Sigmoid colon (tissue), 7 donors: Measurements from ENCODE around the gene TPI1. TPM values are rescaled to one million over a fixed set of nuclear protein-coding genes. Genes with fewer than 3 reads are reported as not detected.

Experiments used
- DNase-seq: peaks from one replicate; pipeline ENCODE4 v3.0.0-alpha.2; 2019
- H3K27ac ChIP-seq, 4 donors: fragments of 200-600 bp; sonication (generic); one replicate each; pipeline ENCODE4 v1.5.1; 2016 to 2019; ENCODE audit warnings: mild to moderate bottlenecking in 1 of 4
- H3K27me3 ChIP-seq, 3 donors: fragments of 200-600 bp; sonication (generic); one replicate each; pipeline ENCODE4 v1.5.1; 2019; ENCODE audit warnings: mild to moderate bottlenecking in 1 of 3
- H3K36me3 ChIP-seq, 4 donors: fragments of 200-600 bp; sonication (generic); one replicate each; pipeline ENCODE4 v1.5.1; 2016 to 2019
- H3K4me1 ChIP-seq, 4 donors: fragments of 200-600 bp; sonication (generic); one replicate each; pipeline ENCODE4 v1.5.1; 2017 to 2019
- H3K4me3 ChIP-seq, 4 donors: fragments of 200-600 bp; sonication (generic); one replicate each; pipeline ENCODE4 v1.5.1; 2017 to 2019; ENCODE audit warnings: mild to moderate bottlenecking in 2 of 4, moderate library complexity in 1 of 4
- H3K9me3 ChIP-seq, 4 donors: fragments of 200-600 bp in 3 of 4; sonication (generic) in 3 of 4; one replicate each; pipeline versions ENCODE4 v1.5.1 to v1.6.1; 2013 to 2019
- EP300 ChIP-seq, 4 donors: sonication (generic); formaldehyde crosslinking; IDR thresholded peaks; one replicate each; pipeline ENCODE4 v1.6.1; 2017; ENCODE audit warnings: antibody characterized with exemption in 4 of 4
- POLR2A ChIP-seq, 2 donors: fragments of 450-650 bp; IDR thresholded peaks; one replicate each; pipeline ENCODE4 v1.6.1; 2016; ENCODE audit warnings: antibody characterized with exemption in 2 of 2, mild to moderate bottlenecking in 2 of 2, moderate library complexity in 2 of 2
- POLR2AphosphoS5 ChIP-seq, 4 donors: sonication (generic); formaldehyde crosslinking; IDR thresholded peaks; one replicate each; pipeline ENCODE4 v1.6.1; 2017; ENCODE audit warnings: antibody characterized with exemption in 4 of 4
- whole genome bisulfite sequencing, 2 donors: extraction: QIAGEN DNeasy Blood & Tissue Kit; methylation state at CpG; one replicate each; pipeline ENCODE4 v1.1.7; 2013; 5-methylcytosine and 5-hydroxymethylcytosine counted together
- intact Hi-C: fragments of 100-400 bp; cut with DNase I; formaldehyde crosslinking; loops from one replicate; pipeline ENCODE4 v1.15.1; 2023
- polyA plus RNA-seq, 3 donors: library from polyadenylated mRNA; stranded (reverse); fragments of 200-250 nt; gene quantifications; one replicate each; pipeline ENCODE4 v1.2.3, GENCODE V29; 2013
- total RNA-seq, 4 donors: library from RNA; depleted of rRNA; stranded (reverse); fragments of >200 nt; gene quantifications; one replicate each; pipeline ENCODE4 v1.1.0, GENCODE V29; 2016
- TF ChIP-seq, protein P1 (sequence below), 4 experiments: fragments of 450-650 bp in 3 of 4; fragments of 200-600 bp in 1 of 4; IDR thresholded peaks; one replicate each; pipeline ENCODE4 v1.5.1; 2016 to 2019; ENCODE audit warnings: antibody characterized with exemption in 4 of 4, mild to moderate bottlenecking in 3 of 4, moderate library complexity in 2 of 4
- donor health status: healthy with polysubstance abuse.
- donor health status: Bipolar disorder and iron deficiency.
- donor health status: healthy.

TPI1 gene
- total and polyA plus RNA-seq, 7 donors: 194 to 994 (median 345) TPM

- peak within 1 kb of the TSS; percentile 91 to 99 (median 96) for H3K27ac ChIP-seq
- peak in 1 of 2 donors; percentile 20 for TF ChIP-seq POLR2A (IDR thresholded peaks at IDR 0.05)
- TF ChIP-seq, protein P1, sequence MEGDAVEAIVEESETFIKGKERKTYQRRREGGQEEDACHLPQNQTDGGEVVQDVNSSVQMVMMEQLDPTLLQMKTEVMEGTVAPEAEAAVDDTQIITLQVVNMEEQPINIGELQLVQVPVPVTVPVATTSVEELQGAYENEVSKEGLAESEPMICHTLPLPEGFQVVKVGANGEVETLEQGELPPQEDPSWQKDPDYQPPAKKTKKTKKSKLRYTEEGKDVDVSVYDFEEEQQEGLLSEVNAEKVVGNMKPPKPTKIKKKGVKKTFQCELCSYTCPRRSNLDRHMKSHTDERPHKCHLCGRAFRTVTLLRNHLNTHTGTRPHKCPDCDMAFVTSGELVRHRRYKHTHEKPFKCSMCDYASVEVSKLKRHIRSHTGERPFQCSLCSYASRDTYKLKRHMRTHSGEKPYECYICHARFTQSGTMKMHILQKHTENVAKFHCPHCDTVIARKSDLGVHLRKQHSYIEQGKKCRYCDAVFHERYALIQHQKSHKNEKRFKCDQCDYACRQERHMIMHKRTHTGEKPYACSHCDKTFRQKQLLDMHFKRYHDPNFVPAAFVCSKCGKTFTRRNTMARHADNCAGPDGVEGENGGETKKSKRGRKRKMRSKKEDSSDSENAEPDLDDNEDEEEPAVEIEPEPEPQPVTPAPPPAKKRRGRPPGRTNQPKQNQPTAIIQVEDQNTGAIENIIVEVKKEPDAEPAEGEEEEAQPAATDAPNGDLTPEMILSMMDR (IDR thresholded peaks at IDR 0.05): no peak
- TF ChIP-seq POLR2AphosphoS5 (IDR thresholded peaks at IDR 0.05): peak in 3 of 4 donors; percentile 72 to 75 (median 75)
- no peak for TF ChIP-seq EP300 (IDR thresholded peaks at IDR 0.05)
- DNase-seq: peak; percentile 100
- 0 to 1% methylated on average over 65 of the region's 65 CpGs for WGBS, 2 donors
- no peaks in the 10 kb centered on the region for H3K27me3 ChIP-seq
- H3K4me1 ChIP-seq: peaks cover 0 to 22% (median 15%) of the 10 kb centered on the region in 4 donors
- intact Hi-C loops: no loop called here
- no peaks in the 10 kb centered on the region for H3K9me3 ChIP-seq
- peaks cover 15 to 37% (median 17%) of the 10 kb centered on the region in 4 donors for H3K36me3 ChIP-seq
- H3K4me3 ChIP-seq: peak within 1 kb of the TSS; percentile 59 to 74 (median 68)
Observed at GRCh38 chr12:6851921-6852650, 15.2 kb upstream of the TPI1 start, which contains the start of gene USP5. TSS of gene USP5 (plus strand) at chr12:6852150. CDS start at chr12:6852180, 30 bp downstream.

DNA sequence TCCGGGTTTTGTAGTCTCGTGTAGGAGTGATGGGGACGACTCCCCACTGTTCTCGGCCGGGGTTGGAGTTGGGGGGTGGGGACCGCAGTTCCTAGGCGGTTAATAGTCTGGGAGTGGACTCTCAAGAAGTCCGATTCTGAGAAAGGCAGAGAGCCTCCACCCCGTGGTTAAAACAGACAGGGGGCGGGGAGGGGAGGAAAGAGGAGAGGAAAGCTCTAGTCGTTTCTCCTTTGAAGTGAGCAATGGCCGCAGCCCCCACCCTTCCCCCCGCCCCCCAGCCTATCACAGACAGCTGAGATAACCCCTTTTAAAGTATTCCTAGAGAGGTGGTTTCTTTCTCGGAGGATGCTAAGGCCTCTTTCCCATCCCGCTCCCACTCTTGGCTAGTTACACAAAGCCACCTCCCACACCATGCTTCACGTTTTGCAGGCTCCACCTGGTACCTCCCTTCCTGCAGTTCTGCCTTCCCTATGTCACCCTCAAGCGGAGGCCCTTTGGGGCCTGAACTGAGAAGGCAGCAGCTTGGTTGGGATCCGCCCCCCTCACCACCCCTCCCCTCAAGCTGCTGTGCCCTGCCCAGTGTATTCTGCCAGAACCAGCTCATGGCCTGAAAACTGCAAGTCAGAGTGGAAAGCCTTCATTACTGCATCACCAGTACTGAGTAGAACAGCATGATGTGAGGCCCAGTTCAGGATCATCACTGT lies 14.5 kb upstream of the TPI1 start:
- H3K27me3 ChIP-seq: no peaks in the 10 kb centered on the region
- TF ChIP-seq POLR2AphosphoS5 (IDR thresholded peaks at IDR 0.05) (peak in 1 of 4 donors; percentile 3), POLR2A (IDR thresholded peaks at IDR 0.05) (no peak)
- peaks cover 21 to 37% (median 24%) of the 10 kb centered on the region in 4 donors for H3K36me3 ChIP-seq
- H3K27ac ChIP-seq: peak overlapping the region; percentile 91 to 99 (median 96)
- 1 to 2% methylated on average over 18 of the region's 18 CpGs for WGBS, 2 donors
- H3K4me3 ChIP-seq: peak overlapping the region; percentile 40 to 74 (median 64)
- H3K4me1 ChIP-seq: peaks cover 0 to 22% (median 15%) of the 10 kb centered on the region in 4 donors
- intact Hi-C loops: no loop called here
- DNase-seq: peak; percentile 84
- H3K9me3 ChIP-seq: no peaks in the 10 kb centered on the region

- no peaks in the 10 kb centered on the region for H3K27me3 ChIP-seq
- H3K27ac ChIP-seq: peak overlapping the region; percentile 91 to 99 (median 96)
- DNase-seq: no peak
- H3K4me3 ChIP-seq: peak overlapping the region in 2 of 4 donors; percentile 59 to 70
- peaks cover 28 to 44% (median 31%) of the 10 kb centered on the region in 4 donors for H3K36me3 ChIP-seq
- WGBS, 2 donors: 35 to 72% methylated on average over 1 of the region's 1 CpG
- peaks cover 0 to 22% (median 15%) of the 10 kb centered on the region in 4 donors for H3K4me1 ChIP-seq
- no peaks in the 10 kb centered on the region for H3K9me3 ChIP-seq
- TF ChIP-seq POLR2AphosphoS5 (IDR thresholded peaks at IDR 0.05) (no peak), EP300 (IDR thresholded peaks at IDR 0.05) (no peak), POLR2A (IDR thresholded peaks at IDR 0.05) (no peak)
- TF ChIP-seq, protein P1 (IDR thresholded peaks at IDR 0.05): no peak
- intact Hi-C loops: no loop called here
Observed at GRCh38 chr12:6853626-6854025, 13.7 kb upstream of the TPI1 start.

DNA sequence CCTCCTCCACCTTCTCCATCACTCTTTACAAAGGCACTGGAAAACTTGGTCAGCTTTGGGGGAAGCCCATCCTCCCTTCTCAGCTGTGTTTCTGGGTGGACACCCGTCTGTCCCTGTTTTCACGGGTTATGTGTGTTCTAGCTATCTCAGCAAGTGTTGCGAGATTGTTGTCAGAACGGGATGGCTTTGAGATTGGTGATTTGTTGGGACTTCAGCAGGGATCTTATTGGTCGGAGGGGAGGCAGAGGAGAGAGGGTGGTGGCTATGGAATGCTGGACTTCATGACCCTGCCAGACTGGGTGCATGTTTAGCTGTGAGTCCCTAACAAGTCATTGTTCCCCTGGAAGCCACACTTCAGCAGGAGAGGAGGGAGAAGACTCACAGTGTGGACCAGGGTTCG lies 13.3 kb upstream of the TPI1 start:
- no peaks in the 10 kb centered on the region for H3K27me3 ChIP-seq
- peaks cover 0 to 22% (median 15%) of the 10 kb centered on the region in 4 donors for H3K4me1 ChIP-seq
- H3K9me3 ChIP-seq: no peaks in the 10 kb centered on the region
- peaks cover 31 to 44% (median 35%) of the 10 kb centered on the region in 4 donors for H3K36me3 ChIP-seq
- WGBS, 2 donors: 82 to 90% methylated on average over 6 of the region's 6 CpGs
- H3K27ac ChIP-seq: peak overlapping the region; percentile 91 to 99 (median 96)
- no peak for TF ChIP-seq POLR2AphosphoS5 (IDR thresholded peaks at IDR 0.05)
- TF ChIP-seq, protein P1 (IDR thresholded peaks at IDR 0.05): no peak
- no peak for TF ChIP-seq POLR2A (IDR thresholded peaks at IDR 0.05)
- no peak for TF ChIP-seq EP300 (IDR thresholded peaks at IDR 0.05)
- H3K4me3 ChIP-seq: no peak overlapping the region
- DNase-seq: no peak
- intact Hi-C loops: no loop called here

- Histone ChIP-seq H3K27me3 (no peaks in the 10 kb centered on the region), H3K4me3 (no peak overlapping the region), H3K27ac (peak overlapping the region in 1 of 4 donors; percentile 6), H3K4me1 (peaks cover 0 to 22% (median 15%) of the 10 kb centered on the region in 4 donors), H3K9me3 (no peaks in the 10 kb centered on the region), H3K36me3 (peaks cover 31 to 52% (median 47%) of the 10 kb centered on the region in 4 donors)
- intact Hi-C loops: no loop called here
- TF ChIP-seq POLR2AphosphoS5 (IDR thresholded peaks at IDR 0.05) (no peak), POLR2A (IDR thresholded peaks at IDR 0.05) (no peak), EP300 (IDR thresholded peaks at IDR 0.05) (no peak)
- TF ChIP-seq, protein P1 (IDR thresholded peaks at IDR 0.05): no peak
- WGBS, 2 donors: 92 to 94% methylated on average over 14 of the region's 14 CpGs
- DNase-seq: no peak
Observed at GRCh38 chr12:6855322-6855721, 12.0 kb upstream of the TPI1 start.
